Liver (tissue), 9 donors: Measurements from ENCODE around the gene ZNF318. TPM values are rescaled to one million over a fixed set of nuclear protein-coding genes. Genes with fewer than 3 reads are reported as not detected.

Experiments used
- DNase-seq: peaks from one replicate; pipeline ENCODE4 v3.0.0-alpha.2; 2017; ENCODE audit warnings: low spot score
- H3K27ac ChIP-seq, 2 donors: one replicate each; pipeline ENCODE4 v1.7.0; 2013; ENCODE audit warnings: inconsistent platforms in 2 of 2, low read length in 2 of 2, control low read depth in 1 of 2, low read depth in 1 of 2, mild to moderate bottlenecking in 1 of 2
- H3K27me3 ChIP-seq, 4 donors: one replicate each; pipeline versions ENCODE4 v1.6.1 to v1.7.0; 2013; ENCODE audit warnings: low read length in 3 of 4, inconsistent platforms in 1 of 4, mild to moderate bottlenecking in 1 of 4, moderate library complexity in 1 of 4; ENCODE audit not compliant: control insufficient read depth in 4 of 4, insufficient read depth in 4 of 4
- H3K36me3 ChIP-seq, 4 donors: one replicate each; pipeline versions ENCODE4 v1.6.1 to v1.7.0; 2013; ENCODE audit warnings: low read length in 3 of 4, mild to moderate bottlenecking in 3 of 4, low read depth in 1 of 4, moderate library complexity in 1 of 4; ENCODE audit not compliant: control insufficient read depth in 4 of 4, insufficient read depth in 3 of 4
- H3K4me1 ChIP-seq, 4 donors: one replicate each; pipeline versions ENCODE4 v1.6.1 to v1.7.0; 2013; ENCODE audit warnings: low read length in 3 of 4, mild to moderate bottlenecking in 3 of 4, moderate library complexity in 1 of 4; ENCODE audit not compliant: control insufficient read depth in 4 of 4, insufficient read depth in 4 of 4
- H3K4me3 ChIP-seq, 3 donors: one replicate each; pipeline versions ENCODE4 v1.6.1 to v1.7.0; 2013; ENCODE audit warnings: low read length in 3 of 3, control low read depth in 1 of 3, low read depth in 1 of 3, mild to moderate bottlenecking in 1 of 3
- H3K9ac ChIP-seq, 2 donors: one replicate each; pipeline ENCODE4 v1.7.0; 2013; ENCODE audit warnings: low read length in 2 of 2, mild to moderate bottlenecking in 2 of 2, moderate library complexity in 2 of 2, control low read depth in 1 of 2, low read depth in 1 of 2
- H3K9me3 ChIP-seq, 4 donors: one replicate each; pipeline versions ENCODE4 v1.6.1 to v1.7.0; 2013; ENCODE audit warnings: low read length in 3 of 4; ENCODE audit not compliant: control insufficient read depth in 4 of 4
- ATF3 ChIP-seq: IDR thresholded peaks from 2 replicates; pipeline ENCODE4 v1.6.1; 2016; ENCODE audit warnings: antibody characterized with exemption
- CTCF ChIP-seq: fragments of 150-350 bp; IDR thresholded peaks from 2 replicates; pipeline ENCODE4 v1.5.1; 2017; ENCODE audit warnings: improper control_type of control experiment, low read depth, low read length; ENCODE audit not compliant: missing input control
- EGR1 ChIP-seq, 2 donors: IDR thresholded peaks; 2 replicates each; pipeline ENCODE4 v1.6.1; 2016 to 2018; ENCODE audit warnings: antibody characterized with exemption in 2 of 2, low read depth in 2 of 2
- FOXA1 ChIP-seq: IDR thresholded peaks from 2 replicates; pipeline ENCODE4 v1.6.1; 2016; ENCODE audit warnings: antibody characterized with exemption
- FOXA2 ChIP-seq: IDR thresholded peaks from 2 replicates; pipeline ENCODE4 v1.6.1; 2016; ENCODE audit warnings: antibody characterized with exemption
- GABPA ChIP-seq, 2 donors: IDR thresholded peaks in 1 of 2; conservative IDR thresholded peaks in 1 of 2; 2 replicates each; pipeline ENCODE4 v1.6.1; 2016; ENCODE audit warnings: antibody characterized with exemption in 2 of 2, mild to moderate bottlenecking in 1 of 2, moderate library complexity in 1 of 2
- HNF4A ChIP-seq, 2 donors: conservative IDR thresholded peaks; 2 replicates each; pipeline ENCODE4 v1.6.1; 2016; ENCODE audit warnings: antibody characterized with exemption in 2 of 2, mild to moderate bottlenecking in 2 of 2
- HNF4G ChIP-seq: IDR thresholded peaks from 2 replicates; pipeline ENCODE4 v1.6.1; 2016; ENCODE audit warnings: antibody characterized with exemption
- MAX ChIP-seq: IDR thresholded peaks from 2 replicates; pipeline ENCODE4 v1.6.1; 2016; ENCODE audit warnings: antibody characterized with exemption
- NR2F2 ChIP-seq: IDR thresholded peaks from 2 replicates; pipeline ENCODE4 v1.6.1; 2016; ENCODE audit warnings: antibody characterized with exemption
- RAD21 ChIP-seq, 2 donors: IDR thresholded peaks; 2 replicates each; pipeline ENCODE4 v1.6.1; 2016; ENCODE audit warnings: antibody characterized with exemption in 2 of 2, mild to moderate bottlenecking in 2 of 2
- RXRA ChIP-seq, 2 donors: IDR thresholded peaks; 2 replicates each; pipeline ENCODE4 v1.6.1; 2017 to 2018; ENCODE audit warnings: antibody characterized with exemption in 2 of 2, mild to moderate bottlenecking in 1 of 2
- SP1 ChIP-seq: IDR thresholded peaks from 2 replicates; pipeline ENCODE4 v1.6.1; 2018; ENCODE audit warnings: antibody characterized with exemption, mild to moderate bottlenecking
- TAF1 ChIP-seq: conservative IDR thresholded peaks from 2 replicates; pipeline ENCODE4 v1.6.1; 2016; ENCODE audit warnings: antibody characterized with exemption, mild to moderate bottlenecking
- YY1 ChIP-seq: IDR thresholded peaks from 2 replicates; pipeline ENCODE4 v1.6.1; 2016; ENCODE audit warnings: antibody characterized with exemption, mild to moderate bottlenecking
- ZBTB33 ChIP-seq: IDR thresholded peaks from 2 replicates; pipeline ENCODE4 v1.6.1; 2016; ENCODE audit warnings: antibody characterized with exemption
- WGBS: extraction: QIAGEN DNeasy Blood & Tissue Kit; methylation state at CpG from one replicate; pipeline ENCODE4 v1.1.7; 2013; 5-methylcytosine and 5-hydroxymethylcytosine counted together
- polyA plus RNA-seq, 2 donors: library from polyadenylated mRNA; stranded (reverse) in 1 of 2; unstranded in 1 of 2; fragments of 200-250 nt in 1 of 2; fragments of >200 nt in 1 of 2; fragmentation: Nextera tagmentation in 1 of 2; extraction: Ambion mirVana in 1 of 2; gene quantifications; one replicate each; pipeline versions ENCODE4 v1.2.1 to v1.2.3, GENCODE V29; 2013 to 2015
- total RNA-seq, 2 donors: library from RNA; depleted of rRNA; stranded (reverse); fragments of >200 nt; gene quantifications; one replicate each; pipeline ENCODE4 v1.2.3, GENCODE V29; 2014
- donor health status: healthy.
- donor health status: healthy.
- donor health status: healthy.
- donor health status: healthy.
- donor health status: healthy.

ZNF318 gene
- total and polyA plus RNA-seq, 4 donors, result 3.6 to 9.1 (median 4.2) TPM

GRCh38 chr6:43408259-43408658 is 38.8 kb upstream of the ZNF318 start:
- Histone ChIP-seq H3K4me3 (no peak overlapping the region), H3K27ac (no peak overlapping the region), H3K27me3 (no peaks in the 10 kb centered on the region), H3K9ac (no peak overlapping the region), H3K4me1 (no peaks in the 10 kb centered on the region), H3K36me3 (no peaks in the 10 kb centered on the region), H3K9me3 (no peaks in the 10 kb centered on the region)
- WGBS, result 93% methylated on average over 4 of the region's 4 CpGs
- no peak for DNase-seq
- TF ChIP-seq FOXA2 (no peak), MAX (no peak), TAF1 (no peak), CTCF (no peak), SP1 (no peak), GABPA (IDR thresholded peaks at IDR 0.05 in 1 of 2, conservative IDR thresholded peaks at IDR 0.05 in 1 of 2) (no peak), HNF4G (no peak), ATF3 (no peak), FOXA1 (no peak), NR2F2 (no peak), HNF4A (conservative IDR thresholded peaks at IDR 0.05) (no peak), RAD21 (IDR thresholded peaks at IDR 0.05) (no peak)

- WGBS, result 85% methylated on average over 1 of the region's 1 CpG
- TF ChIP-seq CTCF (no peak), ATF3 (no peak), ZBTB33 (no peak), RXRA (IDR thresholded peaks at IDR 0.05) (no peak), MAX (no peak), EGR1 (IDR thresholded peaks at IDR 0.05; ENCODE audit: low read depth in 2 of 2) (no peak), GABPA (IDR thresholded peaks at IDR 0.05 in 1 of 2, conservative IDR thresholded peaks at IDR 0.05 in 1 of 2) (no peak), SP1 (no peak), HNF4G (no peak), FOXA1 (no peak), YY1 (no peak)
- Histone ChIP-seq H3K4me1 (no peaks in the 10 kb centered on the region), H3K36me3 (no peaks in the 10 kb centered on the region), H3K27me3 (no peaks in the 10 kb centered on the region), H3K27ac (no peak overlapping the region), H3K9ac (no peak overlapping the region), H3K9me3 (no peaks in the 10 kb centered on the region), H3K4me3 (no peak overlapping the region)
- no peak for DNase-seq
Measured at GRCh38 chr6:43407296-43407695, 37.8 kb upstream of the ZNF318 start.
